Measurements from ENCODE around the gene LPCAT2. TPM values are rescaled to one million over a fixed set of nuclear protein-coding genes. Genes with fewer than 3 reads are reported as not detected.

The LPCAT2 gene
- total and polyA plus RNA-seq, 8 donors, result 1.4 to 36.2 (median 6.6) TPM; not detected in 1

GRCh38 chr16:55465077-55465896, 43.6 kb upstream of the LPCAT2 start:
- H3K4me3 ChIP-seq, result no peak overlapping the region
- DNase-seq, result peak; percentile 94 to 95
- no peaks in the 10 kb centered on the region for H3K36me3 ChIP-seq
- TF ChIP-seq POLR2A (IDR thresholded peaks at IDR 0.05) (no peak), POLR2AphosphoS5 (IDR thresholded peaks at IDR 0.05) (peak in 1 of 3 donors; percentile 50), CTCF (IDR thresholded peaks at IDR 0.05) (peak in 6 of 7 experiments; percentile 56 to 100 (median 99))
- WGBS, 5 donors, result 31 to 34% (median 32%) methylated on average over 18 to 19 of the region's 19 CpGs
- no peaks in the 10 kb centered on the region for H3K9me3 ChIP-seq
- intact Hi-C loops (cut with DNase I; ENCODE audit: low total_unique reads), result loop anchor here (5.0 kb wide), 1 partner anchor 77 kb away; no protein-coding TSS in a partner anchor
- no peaks in the 10 kb centered on the region for H3K27me3 ChIP-seq
- H3K27ac ChIP-seq, result no peak overlapping the region
- peaks cover 0 to 5% (median 2%) of the 10 kb centered on the region in 4 donors for H3K4me1 ChIP-seq

GRCh38 chr16:55466209-55466608, 42.7 kb upstream of the LPCAT2 start:
- Histone ChIP-seq H3K27ac (no peak overlapping the region), H3K9me3 (no peaks in the 10 kb centered on the region), H3K4me1 (peaks cover 0 to 14% (median 10%) of the 10 kb centered on the region in 4 donors), H3K27me3 (no peaks in the 10 kb centered on the region), H3K36me3 (no peaks in the 10 kb centered on the region), H3K4me3 (no peak overlapping the region)
- no peak for TF ChIP-seq POLR2A (IDR thresholded peaks at IDR 0.05)
- TF ChIP-seq EP300 (IDR thresholded peaks at IDR 0.05), result no peak
- TF ChIP-seq POLR2AphosphoS5 (IDR thresholded peaks at IDR 0.05), result no peak
- TF ChIP-seq CTCF (IDR thresholded peaks at IDR 0.05), result no peak
- no peak for DNase-seq
- intact Hi-C loops (cut with DNase I; ENCODE audit: low total_unique reads), result loop anchor here (5.0 kb wide), 1 partner anchor 76 kb away; no protein-coding TSS in a partner anchor
- whole genome bisulfite sequencing, 5 donors, result 86 to 96% (median 91%) methylated on average over 4 of the region's 4 CpGs

GRCh38 chr16:55467898-55468297, 41.0 kb upstream of the LPCAT2 start:
- no peaks in the 10 kb centered on the region for H3K9me3 ChIP-seq
- peaks cover 0 to 18% (median 11%) of the 10 kb centered on the region in 4 donors for H3K4me1 ChIP-seq
- no peaks in the 10 kb centered on the region for H3K27me3 ChIP-seq
- 75 to 97% (median 83%) methylated on average over 3 of the region's 3 CpGs for WGBS, 5 donors
- H3K36me3 ChIP-seq, result no peaks in the 10 kb centered on the region
- no peak for DNase-seq
- no peak overlapping the region for H3K4me3 ChIP-seq
- TF ChIP-seq POLR2AphosphoS5 (IDR thresholded peaks at IDR 0.05), result no peak
- TF ChIP-seq EP300 (IDR thresholded peaks at IDR 0.05), result no peak
- no peak for TF ChIP-seq CTCF (IDR thresholded peaks at IDR 0.05)
- no peak for TF ChIP-seq POLR2A (IDR thresholded peaks at IDR 0.05)
- no peak overlapping the region for H3K27ac ChIP-seq
- intact Hi-C loops (cut with DNase I; ENCODE audit: low total_unique reads), result loop anchor here (5.0 kb wide), 1 partner anchor 74 kb away; no protein-coding TSS in a partner anchor

GRCh38 chr16:55468352-55468990, 40.4 kb upstream of the LPCAT2 start:
- Histone ChIP-seq H3K4me3 (no peak overlapping the region), H3K27ac (no peak overlapping the region), H3K9me3 (no peaks in the 10 kb centered on the region), H3K36me3 (no peaks in the 10 kb centered on the region), H3K4me1 (peaks cover 0 to 18% (median 11%) of the 10 kb centered on the region in 4 donors), H3K27me3 (no peaks in the 10 kb centered on the region)
- TF ChIP-seq POLR2AphosphoS5 (IDR thresholded peaks at IDR 0.05), result no peak
- TF ChIP-seq EP300 (IDR thresholded peaks at IDR 0.05), result no peak
- DNase-seq, result no peak
- WGBS, 5 donors, result 78 to 89% (median 83%) methylated on average over 7 of the region's 7 CpGs
- intact Hi-C loops (cut with DNase I; ENCODE audit: low total_unique reads), result loop anchor here (5.0 kb wide), 1 partner anchor 74 kb away; no protein-coding TSS in a partner anchor
